ENCODE measurements around the gene IBTK.

IBTK gene

GRCh38 chr6:82270881-82271635 lies 23.5 kb upstream of the IBTK start:
- CTCF ChIA-PET, result interaction anchor here (0.7 to 5.0 kb wide), 31 partner anchors 9 to 1243 kb away, joined by 3 to 41 read pairs (median 5); partner anchors contain the start of genes DOP1A, IBTK, PRSS35 and UBE3D
- DNase-seq (ENCODE audit: extremely low spot score), result peak; percentile 52
- peak; percentile 45 for TF ChIP-seq CTCF (IDR thresholded peaks at IDR 0.05; ENCODE audit: control extremely low read depth, extremely low read depth, low read depth, missing control alignments)
- POLR2A ChIA-PET, result no interaction called here

- POLR2A ChIA-PET, result no interaction called here
- no peak for TF ChIP-seq CTCF (IDR thresholded peaks at IDR 0.05; ENCODE audit: control extremely low read depth, extremely low read depth, low read depth, missing control alignments)
- DNase-seq (ENCODE audit: extremely low spot score), result no peak
- CTCF ChIA-PET, result interaction anchor here (0.9 to 5.0 kb wide), 4 partner anchors 14 to 797 kb away, joined by 3 to 37 read pairs (median 4); partner anchors contain the start of gene UBE3D
Measured at GRCh38 chr6:82268301-82268846, 20.8 kb upstream of the IBTK start.

GRCh38 chr6:82264824-82265223 lies 17.3 kb upstream of the IBTK start:
- POLR2A ChIA-PET, result no interaction called here
- DNase-seq (ENCODE audit: extremely low spot score), result no peak
- no peak for TF ChIP-seq CTCF (IDR thresholded peaks at IDR 0.05; ENCODE audit: control extremely low read depth, extremely low read depth, low read depth, missing control alignments)
- CTCF ChIA-PET, result no interaction called here

- no peak for TF ChIP-seq CTCF (IDR thresholded peaks at IDR 0.05; ENCODE audit: control extremely low read depth, extremely low read depth, low read depth, missing control alignments)
- no peak for DNase-seq (ENCODE audit: extremely low spot score)
- ChIA-PET POLR2A (no interaction called here), CTCF (no interaction called here)
Measured at GRCh38 chr6:82264321-82264720, 16.8 kb upstream of the IBTK start.

- no peak for DNase-seq (ENCODE audit: extremely low spot score)
- POLR2A ChIA-PET, result no interaction called here
- CTCF ChIA-PET, result no interaction called here
- TF ChIP-seq CTCF (IDR thresholded peaks at IDR 0.05; ENCODE audit: control extremely low read depth, extremely low read depth, low read depth, missing control alignments), result no peak
Measured at GRCh38 chr6:82263916-82264315, 16.4 kb upstream of the IBTK start.

GRCh38 chr6:82260997-82261732 lies 13.6 kb upstream of the IBTK start:
- POLR2A ChIA-PET, result no interaction called here
- CTCF ChIA-PET, result interaction anchor here (1.0 to 4.7 kb wide), 5 partner anchors 10 to 805 kb away, joined by 3 to 41 read pairs (median 7); partner anchors contain the start of gene UBE3D
- no peak for TF ChIP-seq CTCF (IDR thresholded peaks at IDR 0.05; ENCODE audit: control extremely low read depth, extremely low read depth, low read depth, missing control alignments)

More at GRCh38 chr6:82260997-82261732, 13.6 kb upstream of the IBTK start:
- no peak for DNase-seq (ENCODE audit: extremely low spot score)

All from GM10248 (cell line).